ENCODE data around the gene RENBP.

The RENBP gene

GRCh38 chrX:153953342-153953830 is 8.9 kb upstream of the RENBP start:
- peak; percentile 66 for DNase-seq

GRCh38 chrX:153952373-153953026 is 8.1 kb upstream of the RENBP start:
- DNase-seq: no peak

GRCh38 chrX:153951683-153952372 is 7.4 kb upstream of the RENBP start:
- DNase-seq: no peak

GRCh38 chrX:153950127-153950526 is 5.7 kb upstream of the RENBP start:
- DNase-seq: no peak

GRCh38 chrX:153948847-153949805 is 4.7 kb upstream of the RENBP start:
- peak; percentile 3 for DNase-seq

- no peak for DNase-seq
Observed at GRCh38 chrX:153948002-153948466, 3.6 kb upstream of the RENBP start.

GRCh38 chrX:153947009-153947769 is 2.7 kb upstream of the RENBP start:
- DNase-seq: peak; percentile 84

- DNase-seq: no peak
Observed at GRCh38 chrX:153945956-153946943, 1.8 kb upstream of the RENBP start.

- DNase-seq: no peak
Observed at GRCh38 chrX:153944800-153945150, 332 bp upstream of the RENBP start.

- peak; percentile 2 for DNase-seq
Observed at GRCh38 chrX:153941336-153942252, 2.8 kb downstream of the RENBP start.

GRCh38 chrX:153939573-153939972 is 4.9 kb downstream of the RENBP start:
- DNase-seq: no peak

- no peak for DNase-seq
Observed at GRCh38 chrX:153938226-153938786, 6.1 kb downstream of the RENBP start.

- DNase-seq: no peak
Observed at GRCh38 chrX:153937056-153937455, 7.4 kb downstream of the RENBP start.

GRCh38 chrX:153935326-153935851 is 9.1 kb downstream of the RENBP start:
- no peak for DNase-seq

GRCh38 chrX:153934762-153935325 is 9.6 kb downstream of the RENBP start, which contains the start of gene NAA10:
Gene NAA10 (minus strand): TSS chrX:153935037. CDS start chrX:153934904, 133 bp downstream.
- peak; percentile 81 for DNase-seq

GRCh38 chrX:153934148-153934761 is 10.2 kb downstream of the RENBP start:
- DNase-seq: no peak

- DNase-seq: peak; percentile 25
Observed at GRCh38 chrX:153933748-153934147, 10.7 kb downstream of the RENBP start.

- DNase-seq: no peak
Observed at GRCh38 chrX:153932220-153932915, 12.1 kb downstream of the RENBP start.

All from suppressor macrophage treated with lipopolysaccharide for 4 hours (primary cell).